HG02588 (cell line): ENCODE measurements around the gene GLMP.
"Not testable (repeated sequence)": the region's sequence is repeated elsewhere in the genome, so short reads cannot be mapped to it uniquely, and the experiment has no call there.

ENCODE experiments used
- ATAC-seq: cut with Tn5 transposase; IDR thresholded peaks from one replicate; pipeline ENCODE4 v1.9.1; 2021; ENCODE audit warnings: mild to moderate bottlenecking, moderate library complexity; ENCODE audit not compliant: unreplicated experiment

Gene GLMP, protein sequence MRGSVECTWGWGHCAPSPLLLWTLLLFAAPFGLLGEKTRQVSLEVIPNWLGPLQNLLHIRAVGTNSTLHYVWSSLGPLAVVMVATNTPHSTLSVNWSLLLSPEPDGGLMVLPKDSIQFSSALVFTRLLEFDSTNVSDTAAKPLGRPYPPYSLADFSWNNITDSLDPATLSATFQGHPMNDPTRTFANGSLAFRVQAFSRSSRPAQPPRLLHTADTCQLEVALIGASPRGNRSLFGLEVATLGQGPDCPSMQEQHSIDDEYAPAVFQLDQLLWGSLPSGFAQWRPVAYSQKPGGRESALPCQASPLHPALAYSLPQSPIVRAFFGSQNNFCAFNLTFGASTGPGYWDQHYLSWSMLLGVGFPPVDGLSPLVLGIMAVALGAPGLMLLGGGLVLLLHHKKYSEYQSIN

DNA sequence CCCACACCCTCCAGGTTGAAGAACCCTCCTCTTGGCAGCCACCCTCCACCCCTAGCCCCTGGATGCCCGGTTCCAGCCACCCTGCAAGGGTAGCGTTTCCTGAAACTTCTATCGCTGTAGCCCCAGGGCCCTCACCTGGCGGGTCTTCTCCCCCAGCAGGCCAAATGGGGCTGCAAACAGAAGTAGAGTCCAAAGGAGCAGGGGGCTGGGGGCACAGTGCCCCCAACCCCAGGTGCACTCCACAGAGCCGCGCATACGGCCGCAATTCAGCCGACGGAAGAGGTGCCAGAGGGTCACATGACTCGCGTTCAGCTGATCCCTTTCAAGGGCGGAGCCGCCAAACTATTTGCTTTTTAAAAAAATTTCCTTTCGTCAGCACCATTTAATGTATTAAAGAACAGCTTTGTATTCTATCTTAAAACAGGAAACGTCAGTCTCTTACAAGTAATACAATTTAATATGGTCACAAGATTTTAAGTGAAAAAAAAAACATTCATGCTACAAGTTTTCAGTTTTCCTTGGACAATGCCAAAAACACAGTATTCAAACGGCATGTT is at the start of gene GLMP:
Gene GLMP, minus strand, starts transcription at position 289 of the 557 bp plus-strand sequence. Its CDS starts 34 bp downstream, at position 255.
- ATAC-seq, result peak; percentile 59

DNA sequence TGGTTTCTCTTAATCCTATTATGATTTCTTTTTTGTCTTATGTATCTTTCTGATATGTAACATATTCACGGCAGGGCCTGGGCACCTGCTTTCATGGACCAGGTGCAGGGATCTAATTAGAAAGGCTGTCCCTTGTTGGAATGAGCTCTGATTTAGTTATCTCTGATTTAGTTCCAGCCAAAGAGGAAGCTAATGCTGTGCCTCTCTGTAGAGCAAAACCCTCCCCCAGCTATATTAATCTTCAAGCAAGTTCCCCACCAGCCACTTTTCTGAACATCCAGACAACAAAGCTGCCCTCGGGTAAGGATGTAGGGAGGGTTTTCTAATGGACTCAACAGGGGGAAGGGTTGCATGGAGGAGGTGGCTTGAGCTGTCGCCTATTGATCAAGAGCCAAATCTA is 48.9 kb upstream of the GLMP start:
- ATAC-seq, result no peak

DNA sequence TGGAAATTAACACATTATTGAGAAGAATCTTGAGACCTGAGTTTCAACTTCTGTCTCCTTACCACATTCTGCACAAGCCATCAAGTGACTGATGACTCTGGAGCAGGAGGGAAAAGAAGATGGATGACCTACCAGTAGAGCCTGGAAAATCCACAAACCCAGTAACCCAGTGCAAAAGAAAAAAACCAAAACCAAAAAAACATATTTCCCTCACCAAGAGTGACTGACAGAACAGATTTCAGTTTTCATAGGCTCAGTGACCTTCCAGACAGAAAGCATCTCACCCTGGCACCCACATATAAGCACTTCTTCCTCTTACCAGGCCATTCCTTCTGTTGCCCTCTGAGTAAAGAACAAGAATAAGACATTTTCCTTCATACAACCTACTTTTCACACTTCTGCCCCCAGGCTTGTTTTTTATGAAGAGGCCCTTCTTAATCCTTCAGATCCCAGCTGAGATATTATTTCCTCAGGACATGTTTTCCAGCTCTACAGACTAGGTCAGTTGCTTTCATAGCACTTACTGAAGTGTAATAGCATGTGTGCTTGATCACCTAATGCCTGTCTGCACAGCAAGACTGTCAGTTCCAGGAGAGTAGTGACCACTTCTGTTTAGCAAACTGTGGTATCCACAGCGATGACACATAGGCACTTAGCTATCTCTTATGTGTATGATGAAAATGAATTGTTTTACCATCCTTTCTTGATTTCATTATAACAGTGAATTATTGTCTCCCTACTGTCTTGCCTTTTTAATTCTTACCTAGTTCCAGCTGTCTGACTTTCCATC is 46.9 kb upstream of the GLMP start:
- no peak for ATAC-seq

DNA sequence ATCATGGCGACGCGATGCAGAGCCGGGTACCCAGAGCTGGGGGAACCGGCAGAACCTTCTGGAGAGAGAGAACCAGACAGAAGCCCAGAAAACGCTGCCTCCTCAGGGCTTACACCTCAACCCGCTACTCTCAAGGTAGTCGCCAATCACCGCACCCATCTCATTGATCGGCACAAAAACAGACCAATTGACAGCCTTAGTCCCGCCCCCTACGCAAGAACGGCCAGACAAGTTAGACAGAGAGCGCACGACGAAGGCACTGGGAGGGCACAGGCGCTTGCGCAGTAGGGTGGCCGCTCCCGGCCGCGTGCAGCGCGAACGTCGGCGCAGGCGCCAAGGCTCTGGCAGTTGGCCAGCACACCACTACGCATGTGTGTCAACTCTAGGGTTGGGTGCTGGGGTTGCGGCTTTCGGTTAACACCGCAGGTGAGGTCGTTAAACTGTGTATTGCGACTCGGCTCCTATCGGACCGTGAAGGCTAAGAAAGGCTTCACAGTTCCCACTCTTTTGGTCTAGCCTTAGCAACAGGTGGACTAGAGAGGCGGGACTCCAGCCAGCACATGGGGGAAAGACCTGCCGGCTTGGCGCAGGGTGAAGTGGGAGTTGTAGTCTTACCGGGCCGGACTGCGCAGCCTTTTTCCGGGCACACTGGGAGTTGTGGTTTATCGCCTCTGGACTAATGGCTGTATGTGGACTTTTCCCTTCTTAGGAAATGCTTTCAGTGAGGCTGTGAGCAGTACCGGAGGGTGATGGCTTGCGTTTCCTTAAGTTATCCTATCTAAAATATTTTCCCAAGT is 42.9 kb upstream of the GLMP start, which contains the start of the genes CCT3 and TSACC:
Gene CCT3, minus strand, starts transcription at position 113 of the 797 bp plus-strand sequence. Its CDS starts 108 bp downstream, at position 5.
Gene TSACC, plus strand, starts transcription at position 347 of the 797 bp plus-strand sequence. CDS start 1,232 bp downstream, outside the sequence.
- peak; percentile 94 for ATAC-seq

DNA sequence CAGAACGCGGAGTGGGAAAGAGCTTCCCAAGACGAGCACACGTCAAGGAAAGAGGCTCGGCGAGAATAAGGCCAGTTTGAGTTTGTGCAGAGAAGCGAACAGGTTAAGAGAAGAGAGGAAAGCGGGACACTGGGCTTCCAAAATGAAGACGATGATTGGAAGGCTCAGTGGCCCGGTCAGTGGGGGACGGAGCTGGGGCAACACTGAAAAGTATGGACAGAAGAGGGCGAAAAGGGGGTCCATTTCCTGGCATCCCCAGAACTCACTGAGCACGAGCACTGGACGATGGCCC is 42.4 kb upstream of the GLMP start:
- peak; percentile 2 for ATAC-seq

DNA sequence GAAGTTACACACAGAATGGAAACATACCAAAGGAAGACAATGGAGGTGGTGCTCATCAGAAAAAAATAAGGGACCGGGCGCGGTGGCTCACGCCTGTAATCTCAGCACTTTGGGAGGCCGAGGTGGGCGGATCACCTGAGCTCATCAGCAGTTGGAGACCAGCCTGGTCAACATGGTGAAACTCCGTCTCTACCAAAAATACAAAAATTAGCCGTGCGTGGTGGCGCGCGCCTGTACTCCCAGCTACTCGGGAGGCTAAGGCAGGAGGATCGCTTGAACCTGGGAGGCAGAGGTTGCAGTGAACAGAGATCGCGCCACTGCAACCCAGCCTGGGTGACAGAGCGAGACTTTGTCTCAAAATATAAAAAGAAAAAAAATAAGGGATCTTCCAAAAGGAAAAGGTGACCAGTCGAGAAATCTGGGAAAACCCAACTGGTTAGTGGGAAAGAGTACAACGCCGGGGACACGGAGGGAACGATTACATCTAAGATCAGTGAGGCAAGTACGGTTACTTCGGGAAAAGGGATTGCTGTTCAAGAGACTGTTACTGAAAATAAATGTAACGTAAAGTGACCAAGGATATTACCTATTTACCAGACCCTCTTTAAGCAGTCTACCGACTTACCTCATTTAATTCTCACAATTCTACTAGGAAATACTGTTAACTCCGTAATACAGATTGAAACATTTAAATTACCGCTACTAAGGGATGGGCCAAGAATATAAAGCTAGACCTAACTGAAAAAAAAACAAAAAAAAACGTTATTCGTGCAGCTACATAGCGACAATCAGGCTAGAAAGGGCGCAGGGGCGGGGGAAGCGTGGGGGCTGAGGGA is 41.8 kb upstream of the GLMP start:
- ATAC-seq, result no peak

DNA sequence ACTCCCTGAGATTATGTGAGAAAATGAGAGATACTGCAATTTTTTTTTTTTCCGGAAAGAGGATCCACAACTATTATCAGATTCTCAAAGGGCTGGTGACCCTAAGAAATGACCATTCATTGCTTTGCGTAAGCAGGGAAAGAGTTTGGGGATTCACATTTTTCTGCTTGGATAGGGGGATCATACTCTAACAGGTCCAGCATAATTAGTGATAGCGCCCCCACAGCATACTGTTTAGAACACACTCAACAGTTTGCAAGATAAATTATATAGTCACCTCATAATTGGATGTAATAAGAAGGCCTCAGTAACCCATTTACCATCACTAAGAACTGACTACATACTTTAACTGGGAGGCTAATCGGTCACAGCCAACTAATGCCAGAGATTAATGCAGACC is 40.8 kb upstream of the GLMP start:
- ATAC-seq, result no peak

DNA sequence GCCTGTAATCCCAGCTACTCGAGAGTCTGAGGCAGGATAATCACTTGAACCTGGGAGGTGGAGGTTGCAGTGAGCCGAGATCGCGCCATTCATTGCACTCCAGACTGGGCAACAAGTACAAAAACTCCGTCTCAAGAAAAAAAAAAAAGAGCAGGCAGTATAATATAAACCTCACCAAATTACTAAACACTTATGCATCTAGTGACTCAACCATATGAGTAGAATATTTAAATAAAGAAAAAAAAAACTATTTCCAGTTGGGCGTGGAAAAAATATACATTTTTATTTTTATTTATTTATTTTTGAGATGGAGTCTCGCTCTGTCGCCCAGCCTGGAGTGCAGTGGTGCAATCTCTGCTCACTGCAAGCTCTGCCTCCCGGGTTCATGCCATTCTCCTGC is 27.7 kb upstream of the GLMP start:
- not testable (repeated sequence) for ATAC-seq

DNA sequence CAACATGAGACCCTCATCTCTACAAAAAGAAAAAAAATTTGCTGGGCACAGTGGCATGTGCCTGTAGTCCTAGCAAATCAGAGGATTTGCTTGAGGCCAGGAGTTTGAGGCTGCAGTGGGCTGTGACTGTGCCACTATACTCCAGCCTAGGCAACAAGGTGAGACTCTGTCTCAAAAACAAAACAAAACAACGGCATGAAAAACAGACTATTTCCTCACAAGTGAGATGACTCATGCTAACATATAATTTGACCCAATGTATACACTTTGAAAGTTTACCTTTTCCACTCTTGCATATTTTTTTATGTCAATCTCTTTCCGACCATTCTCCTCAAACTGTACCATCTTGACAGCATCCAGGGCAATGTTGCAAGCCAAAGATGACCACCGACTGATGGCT is 25.1 kb upstream of the GLMP start:
- no peak for ATAC-seq

DNA sequence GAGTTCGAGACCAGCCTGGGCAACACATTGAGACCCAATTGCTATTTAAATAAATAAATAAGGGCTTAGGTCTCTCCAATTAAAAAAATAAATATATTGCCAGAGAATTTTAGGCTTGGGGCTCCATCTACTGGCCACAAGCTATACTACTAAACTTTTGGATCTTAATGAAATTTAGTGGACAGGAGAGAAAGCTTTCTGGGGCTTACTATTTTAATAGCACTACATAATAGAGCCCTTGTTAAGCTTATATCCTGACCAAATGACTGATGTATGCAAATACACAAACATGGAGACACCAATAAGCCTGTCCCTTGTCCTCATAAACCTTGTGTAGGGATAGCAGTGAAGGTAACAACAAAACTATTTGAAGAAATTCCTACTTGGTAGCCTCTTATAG is 24.2 kb upstream of the GLMP start:
- no peak for ATAC-seq

DNA sequence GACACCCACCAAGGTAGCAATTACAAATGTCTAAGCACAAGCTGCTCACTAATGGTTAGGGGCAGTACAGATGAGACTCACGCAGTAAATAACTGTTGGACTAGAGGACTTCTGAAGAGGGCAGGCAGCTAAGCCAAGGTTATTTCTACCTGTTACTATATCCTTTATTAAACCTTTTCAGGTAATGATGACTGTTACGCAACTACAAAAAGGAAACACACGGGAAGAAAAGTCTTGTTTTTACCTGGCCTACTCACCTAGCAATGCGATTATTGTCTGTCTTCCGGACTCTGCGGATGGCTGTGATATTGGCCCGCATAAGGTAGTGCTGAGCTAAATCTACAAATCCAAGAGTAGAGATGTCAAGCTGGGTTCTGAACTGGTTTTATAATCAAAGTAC is 21.4 kb upstream of the GLMP start:
- ATAC-seq, result no peak

DNA sequence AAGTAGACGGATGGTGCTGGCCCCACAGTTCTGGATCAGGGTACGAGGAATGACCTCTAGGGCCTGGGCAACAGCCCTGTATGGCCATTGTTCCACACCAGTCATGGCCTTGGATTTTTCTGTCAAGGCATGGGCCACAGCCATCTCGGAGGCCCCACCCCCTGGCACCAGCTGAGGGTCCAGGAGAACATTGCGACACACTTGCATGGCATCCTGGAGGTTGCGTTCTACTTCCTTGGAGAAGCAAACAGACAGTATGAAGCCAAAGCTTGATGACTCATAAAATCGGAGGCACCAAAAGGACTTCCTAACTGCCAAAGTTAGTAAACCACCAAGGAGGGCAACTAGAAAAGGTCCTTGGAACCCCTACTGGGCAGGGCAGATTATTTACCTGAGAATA is 15.5 kb upstream of the GLMP start:
- no peak for ATAC-seq

DNA sequence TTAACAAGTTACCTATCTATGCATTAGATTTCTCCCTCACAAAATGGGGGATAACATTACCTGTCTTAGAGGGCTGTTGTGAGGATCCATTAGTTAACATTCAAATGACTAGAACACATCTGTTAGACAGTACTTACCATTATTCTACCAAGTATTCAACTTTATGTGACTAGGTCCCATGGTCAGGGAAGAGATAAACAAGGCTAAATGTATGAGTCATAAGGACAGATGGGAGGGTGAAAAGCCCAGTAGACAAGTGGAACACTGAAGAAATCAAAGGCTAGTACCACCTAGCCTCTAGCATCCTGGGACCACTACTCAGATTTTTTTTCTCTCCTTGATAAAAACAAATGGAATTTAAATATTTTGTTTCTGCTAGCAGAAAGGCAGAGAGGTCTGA is 12.6 kb upstream of the GLMP start:
- no peak for ATAC-seq

DNA sequence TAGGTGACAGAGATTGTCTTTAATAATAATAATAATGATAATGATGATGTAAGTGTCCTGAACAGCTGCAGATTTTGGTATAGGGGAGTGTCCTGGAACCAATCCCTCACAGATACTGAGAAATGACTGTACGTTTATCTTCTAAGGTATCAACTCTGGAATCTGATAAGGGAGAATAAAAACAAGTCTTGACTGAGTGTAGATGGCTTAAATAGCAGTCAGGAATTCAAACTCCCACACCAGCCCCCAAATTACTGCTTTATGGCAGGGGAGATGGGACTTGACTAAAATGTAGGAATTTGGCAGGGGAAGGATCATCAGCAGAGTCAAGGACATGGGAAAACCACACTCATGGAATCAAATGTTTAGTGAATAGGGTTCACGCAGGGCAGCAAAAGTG is 9.7 kb upstream of the GLMP start:
- no peak for ATAC-seq

DNA sequence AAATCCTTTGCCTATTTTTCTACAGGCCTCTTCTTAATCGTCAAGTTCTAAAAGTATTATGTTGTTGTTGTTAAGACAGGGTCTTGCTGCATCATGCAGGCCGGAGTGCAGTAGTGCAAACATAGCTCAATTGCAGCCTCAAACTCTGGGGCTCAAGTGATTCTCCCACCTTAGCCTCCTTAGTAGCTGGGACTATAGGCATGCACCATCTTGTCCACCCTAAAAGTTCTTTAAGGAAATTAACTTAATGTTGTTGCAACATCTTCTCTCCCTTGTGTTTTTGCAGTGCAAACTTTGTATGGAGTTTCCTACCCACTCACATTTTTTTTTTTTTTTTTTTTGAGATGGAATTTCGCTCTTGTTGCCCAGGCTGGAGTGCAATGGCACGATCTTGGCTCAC is 7.8 kb upstream of the GLMP start:
- ATAC-seq, result no peak

DNA sequence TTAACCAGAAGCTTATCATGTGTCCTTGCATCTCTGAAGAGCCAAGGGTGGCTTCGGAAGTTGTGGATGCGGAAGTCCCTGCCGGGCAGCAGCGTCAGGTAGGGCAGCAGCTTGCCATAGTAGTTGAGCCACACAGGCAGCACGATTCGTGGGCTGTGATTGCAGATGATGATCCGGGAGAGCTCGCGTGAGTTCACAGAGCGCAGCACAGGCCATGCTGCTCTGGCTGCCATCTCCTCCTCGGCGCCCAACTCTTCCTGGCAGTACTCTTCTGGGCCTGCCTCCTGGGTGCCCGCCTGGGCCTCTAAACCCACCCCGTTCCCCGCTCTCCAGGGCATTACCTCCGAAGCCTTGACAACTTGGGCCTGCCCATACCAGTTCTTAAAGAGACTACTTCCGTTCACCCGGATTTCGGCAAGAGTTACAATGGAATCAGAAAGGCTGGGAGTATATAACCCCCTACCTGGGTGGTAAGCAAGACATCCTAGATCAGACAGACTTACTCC is 3.4 kb upstream of the GLMP start, which contains the start of gene VHLL:
Gene VHLL, minus strand, starts transcription at position 456 of the 506 bp plus-strand sequence. Its CDS starts 118 bp downstream, at position 338.
- no peak for ATAC-seq

DNA sequence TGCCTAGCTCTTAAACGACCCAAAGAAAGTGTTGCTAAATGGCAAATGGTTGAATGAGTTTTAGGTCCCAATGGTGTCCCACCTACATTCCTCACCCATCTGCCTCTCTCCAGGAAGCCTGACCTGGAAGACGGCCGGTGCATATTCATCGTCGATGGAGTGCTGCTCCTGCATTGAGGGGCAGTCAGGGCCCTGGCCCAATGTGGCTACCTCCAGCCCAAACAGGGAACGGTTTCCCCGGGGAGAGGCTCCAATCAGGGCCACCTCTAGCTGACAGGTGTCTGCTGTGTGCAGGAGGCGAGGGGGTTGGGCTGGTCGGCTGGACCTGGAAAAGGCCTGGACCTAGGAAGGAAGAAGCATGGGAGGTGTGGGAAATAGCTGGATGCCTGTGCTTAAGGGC is 1.6 kb downstream of the GLMP start:
- ATAC-seq, result no peak

DNA sequence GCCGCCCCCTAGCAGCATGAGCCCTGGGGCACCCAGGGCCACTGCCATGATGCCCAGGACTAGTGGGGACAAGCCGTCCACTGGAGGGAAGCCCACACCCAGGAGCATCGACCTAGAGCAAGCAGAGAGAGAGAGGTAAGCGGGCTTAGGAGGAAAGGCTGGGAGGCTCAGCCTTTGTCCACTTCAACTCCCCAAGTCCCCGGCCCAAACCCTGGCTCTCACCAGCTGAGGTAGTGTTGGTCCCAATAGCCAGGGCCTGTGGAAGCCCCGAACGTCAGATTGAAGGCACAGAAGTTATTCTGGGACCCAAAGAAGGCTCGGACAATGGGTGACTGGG is 2.4 kb downstream of the GLMP start:
- no peak for ATAC-seq

DNA sequence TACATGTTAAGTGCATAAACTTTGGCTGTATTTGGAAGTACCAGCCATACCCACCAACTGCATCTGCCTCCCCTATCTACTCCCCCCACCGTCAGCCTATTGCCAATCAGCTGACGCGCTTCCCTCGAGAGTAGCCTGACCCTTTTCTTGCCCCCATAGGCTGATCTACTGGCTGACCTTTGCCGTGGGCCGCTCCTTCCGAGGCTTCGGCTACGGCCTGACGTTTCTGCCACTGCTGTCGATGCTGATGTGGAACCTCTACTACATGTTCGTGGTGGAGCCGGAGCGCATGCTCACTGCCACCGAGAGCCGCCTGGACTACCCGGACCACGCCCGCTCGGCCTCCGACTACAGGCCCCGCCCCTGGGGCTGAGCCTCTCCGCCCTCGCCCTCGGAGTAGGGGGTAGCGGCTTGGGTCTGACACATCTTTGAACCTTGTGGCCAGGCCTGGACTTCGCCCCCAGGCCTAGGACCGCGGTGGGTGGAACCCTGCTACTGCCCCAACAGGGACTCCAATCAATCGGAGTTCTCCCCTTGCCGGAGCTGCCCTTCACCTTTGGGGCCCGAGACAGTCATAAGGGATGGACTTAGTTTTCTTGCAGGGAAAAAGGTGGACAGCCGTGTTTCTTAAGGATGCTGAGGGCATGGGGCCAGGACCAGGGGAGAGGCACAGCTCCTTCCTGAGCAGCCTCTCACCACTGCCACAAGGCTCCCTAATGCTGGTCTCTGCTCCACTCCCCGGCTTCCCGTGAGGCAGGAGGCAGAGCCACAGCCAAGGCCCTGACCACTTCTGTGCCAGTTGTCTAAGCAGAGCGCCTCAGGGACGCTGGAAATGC is 4.0 kb downstream of the GLMP start:
- ATAC-seq, result no peak
